HCT116 (cell line): ENCODE measurements around the gene CELF2. TPM values are rescaled to one million over a fixed set of nuclear protein-coding genes. Genes with fewer than 3 reads are reported as not detected.

Experiments used
- ATAC-seq: fragments of 200-7000 bp; cut with Tn5 transposase; 2 replicates; pipeline ENCODE4 v1.9.1; 2020; ENCODE audit warnings: mild to moderate bottlenecking, moderate library complexity
- BruUV-seq: library from RNA; stranded (reverse); fragments of 400-500 nt; replicated peaks from 2 replicates; lab custom pipeline; 2021; lab: Mats Ljungman, UMichigan
- CTCF ChIA-PET: fragments of 300-600 bp; sonication (Branson Sonifier 250); formaldehyde crosslinking; loops from one replicate; lab custom pipeline; 2021; ENCODE audit warnings: antibody characterized with exemption; lab: Charles Lee
- POLR2A ChIA-PET: fragments of 300-600, 350-600 bp; sonication (Branson Sonifier 250); formaldehyde crosslinking; loops from one replicate; lab custom pipeline; 2021; ENCODE audit warnings: antibody characterized with exemption; lab: Charles Lee
- RAD21 ChIA-PET, 2 experiments: fragments of 300-600 bp; sonication (Branson Sonifier 250); formaldehyde crosslinking; loops; one replicate each; lab custom pipeline; 2023; ENCODE audit warnings: low total read pairs in 2 of 2; ENCODE audit not compliant: uncharacterized antibody in 2 of 2, unreplicated experiment in 2 of 2, low non-redundant PET in 1 of 2; lab: Charles Lee
- DNase-seq: peaks from one replicate; pipeline ENCODE4 v3.0.0-alpha.2; 2010; ENCODE audit warnings: low read depth, low spot score
- H2AFZ ChIP-seq: fragments of 200-600 bp; shearing (Covaris generic), sonication (generic); 2 replicates; pipeline ENCODE4 v1.6.1; 2017; ENCODE audit warnings: low read depth, mixed run types, mixed read lengths, antibody characterized with exemption, low read length; ENCODE audit not compliant: poor library complexity, severe bottlenecking
- H3K27ac ChIP-seq: 2 replicates; pipeline ENCODE4 v1.5.1; 2012; ENCODE audit warnings: low read depth, low read length
- H3K27me3 ChIP-seq: fragments of 200-600 bp; sonication (generic); 2 replicates; pipeline ENCODE4 v1.6.1; 2016; ENCODE audit warnings: mixed run types, low read length, mixed read lengths; ENCODE audit not compliant: insufficient read depth
- H3K36me3 ChIP-seq, 2 experiments: fragments of 200-500 bp in 1 of 2; fragments of 200-600 bp in 1 of 2; sonication (Bioruptor generic) in 1 of 2; sonication (generic) in 1 of 2; 2 replicates each; pipeline versions ENCODE4 v1.5.1 to v1.6.1; 2014 to 2016; ENCODE audit warnings: low read length in 2 of 2, inconsistent platforms in 1 of 2, mixed read lengths in 1 of 2, mixed run types in 1 of 2; ENCODE audit not compliant: insufficient read depth in 2 of 2, control insufficient read depth in 1 of 2
- H3K4me1 ChIP-seq, 2 experiments: fragments of 200-600 bp in 1 of 2; sonication (generic) in 1 of 2; 2 replicates each; pipeline versions ENCODE4 v1.5.1 to v1.6.1; 2012 to 2017; ENCODE audit warnings: low read length in 2 of 2, inconsistent platforms in 1 of 2, mild to moderate bottlenecking in 1 of 2, mixed read lengths in 1 of 2, mixed run types in 1 of 2, moderate library complexity in 1 of 2; ENCODE audit not compliant: insufficient read depth in 2 of 2, control insufficient read depth in 1 of 2
- H3K4me2 ChIP-seq: fragments of 200-600 bp; sonication (generic); 2 replicates; pipeline ENCODE4 v1.6.1; 2017; ENCODE audit warnings: mixed run types, low read length, mixed read lengths
- H3K4me3 ChIP-seq, 2 experiments: fragments of 200-600 bp in 1 of 2; sonication (generic) in 1 of 2; replicated peaks in 1 of 2; 2 replicates each; pipeline ENCODE4 v1.5.1; 2011 to 2016; ENCODE audit warnings: low read length in 2 of 2, control low read depth in 1 of 2, low read depth in 1 of 2, mild to moderate bottlenecking in 1 of 2, mixed read lengths in 1 of 2, mixed run types in 1 of 2
- H3K79me2 ChIP-seq: fragments of 200-600 bp; sonication (generic); 2 replicates; pipeline ENCODE4 v1.6.1; 2017; ENCODE audit warnings: mild to moderate bottlenecking, mixed run types, low read length, moderate library complexity, mixed read lengths; ENCODE audit not compliant: insufficient read depth
- H3K9ac ChIP-seq: fragments of 200-600 bp; sonication (generic); 2 replicates; pipeline ENCODE4 v1.6.1; 2016; ENCODE audit warnings: low read length, mixed read lengths
- H3K9me2 ChIP-seq: fragments of 200-600 bp; sonication (generic), shearing (Covaris generic); 2 replicates; pipeline ENCODE4 v1.6.1; 2017; ENCODE audit warnings: mixed run types, mild to moderate bottlenecking, moderate library complexity; ENCODE audit not compliant: insufficient read depth
- H3K9me3 ChIP-seq, 2 experiments: fragments of 200-500 bp in 1 of 2; fragments of 200-600 bp in 1 of 2; sonication (Bioruptor generic) in 1 of 2; sonication (generic) in 1 of 2; 2 replicates each; pipeline ENCODE4 v1.6.1; 2014 to 2017; ENCODE audit warnings: low read length in 2 of 2, mixed read lengths in 2 of 2, inconsistent platforms in 1 of 2, low read depth in 1 of 2, mild to moderate bottlenecking in 1 of 2, mixed run types in 1 of 2, moderate library complexity in 1 of 2; ENCODE audit not compliant: control insufficient read depth in 1 of 2, insufficient read depth in 1 of 2
- H4K20me1 ChIP-seq: fragments of 200-600 bp; sonication (generic), shearing (Covaris generic); 2 replicates; pipeline ENCODE4 v1.6.1; 2017; ENCODE audit warnings: mixed run types, mild to moderate bottlenecking, moderate library complexity; ENCODE audit not compliant: insufficient read depth
- CBX3 ChIP-seq: IDR thresholded peaks from 2 replicates; pipeline ENCODE4 v1.6.1; 2012; ENCODE audit warnings: low read depth
- CEBPB ChIP-seq: IDR thresholded peaks from 2 replicates; pipeline ENCODE4 v1.6.1; 2012; ENCODE audit warnings: low read depth
- EGR1 ChIP-seq: IDR thresholded peaks from 2 replicates; pipeline ENCODE4 v1.6.1; 2012; ENCODE audit warnings: low read depth
- EZH2 ChIP-seq: fragments of 200-600 bp; sonication (generic); IDR thresholded peaks from 2 replicates; pipeline ENCODE4 v1.6.1; 2017; ENCODE audit warnings: antibody characterized with exemption, mixed run types
- JUND ChIP-seq: IDR thresholded peaks from 2 replicates; pipeline ENCODE4 v1.6.1; 2012
- SIN3A ChIP-seq: IDR thresholded peaks from 2 replicates; pipeline ENCODE4 v1.6.1; 2012; ENCODE audit warnings: low read depth
- SRF ChIP-seq: IDR thresholded peaks from 2 replicates; pipeline ENCODE4 v1.6.1; 2012; ENCODE audit warnings: low read depth
- YY1 ChIP-seq: IDR thresholded peaks from 2 replicates; pipeline ENCODE4 v1.6.1; 2011; ENCODE audit warnings: low read length, low read depth, moderate library complexity, mild to moderate bottlenecking; ENCODE audit not compliant: insufficient replicate concordance; ENCODE audit errors: extremely low read depth
- ZFX ChIP-seq: fragments of 450-650 bp; IDR thresholded peaks from 2 replicates; pipeline ENCODE4 v1.6.1; 2017
- intact Hi-C: fragments of 100-400 bp; cut with micrococcal nuclease; formaldehyde crosslinking; loops from 2 replicates; pipeline ENCODE4 v1.10.0; 2022
- total RNA-seq: library from RNA; stranded (reverse); gene quantifications from one replicate; pipeline ENCODE4 v1.2.1, GENCODE V29; 2021; ENCODE audit not compliant: unreplicated experiment
- TF ChIP-seq, protein P1 (sequence below), 3 experiments: fragments of 200-600 bp in 1 of 3; sonication (generic) in 1 of 3; IDR thresholded peaks in 2 of 3; conservative IDR thresholded peaks in 1 of 3; 2 replicates each; pipeline ENCODE4 v1.5.1; 2012 to 2017; ENCODE audit warnings: low read depth in 2 of 3, low read length in 2 of 3, antibody characterized with exemption in 1 of 3, borderline replicate concordance in 1 of 3, control low read depth in 1 of 3, mild to moderate bottlenecking in 1 of 3, mixed read lengths in 1 of 3, mixed run types in 1 of 3, moderate library complexity in 1 of 3; ENCODE audit not compliant: insufficient read depth in 1 of 3
- TF ChIP-seq, protein P2 (sequence below): IDR thresholded peaks from 2 replicates; pipeline ENCODE4 v1.6.1; 2012
- TF ChIP-seq, protein P3 (sequence below): IDR thresholded peaks from 2 replicates; pipeline ENCODE4 v1.6.1; 2012

CELF2 gene
- total RNA-seq, 1 experiment from 2014 or later = 0.66 TPM

DNA sequence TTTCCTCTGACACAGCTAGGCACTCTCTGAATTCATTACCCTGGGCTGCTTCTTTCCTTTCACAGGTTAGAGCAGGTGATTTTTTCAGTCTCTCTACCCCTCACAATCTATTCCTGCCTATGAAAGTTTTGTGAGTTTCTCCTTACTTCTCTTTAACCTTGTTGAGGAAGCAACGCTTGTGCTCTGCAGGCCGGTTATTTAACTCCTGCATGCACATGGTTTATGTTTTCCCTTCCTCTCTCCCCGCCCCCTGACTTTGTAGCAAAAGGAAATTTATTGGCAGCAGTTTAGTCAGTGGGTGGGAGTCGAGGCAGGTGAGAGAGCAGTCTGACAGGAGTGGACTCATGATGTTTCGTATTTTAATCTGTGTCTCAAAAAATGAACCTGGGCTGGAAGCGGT, 91.9 kb downstream of the CELF2 start (continued):
- TF ChIP-seq, protein P1, sequence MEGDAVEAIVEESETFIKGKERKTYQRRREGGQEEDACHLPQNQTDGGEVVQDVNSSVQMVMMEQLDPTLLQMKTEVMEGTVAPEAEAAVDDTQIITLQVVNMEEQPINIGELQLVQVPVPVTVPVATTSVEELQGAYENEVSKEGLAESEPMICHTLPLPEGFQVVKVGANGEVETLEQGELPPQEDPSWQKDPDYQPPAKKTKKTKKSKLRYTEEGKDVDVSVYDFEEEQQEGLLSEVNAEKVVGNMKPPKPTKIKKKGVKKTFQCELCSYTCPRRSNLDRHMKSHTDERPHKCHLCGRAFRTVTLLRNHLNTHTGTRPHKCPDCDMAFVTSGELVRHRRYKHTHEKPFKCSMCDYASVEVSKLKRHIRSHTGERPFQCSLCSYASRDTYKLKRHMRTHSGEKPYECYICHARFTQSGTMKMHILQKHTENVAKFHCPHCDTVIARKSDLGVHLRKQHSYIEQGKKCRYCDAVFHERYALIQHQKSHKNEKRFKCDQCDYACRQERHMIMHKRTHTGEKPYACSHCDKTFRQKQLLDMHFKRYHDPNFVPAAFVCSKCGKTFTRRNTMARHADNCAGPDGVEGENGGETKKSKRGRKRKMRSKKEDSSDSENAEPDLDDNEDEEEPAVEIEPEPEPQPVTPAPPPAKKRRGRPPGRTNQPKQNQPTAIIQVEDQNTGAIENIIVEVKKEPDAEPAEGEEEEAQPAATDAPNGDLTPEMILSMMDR (IDR thresholded peaks at IDR 0.05 in 2 of 3, conservative IDR thresholded peaks at IDR 0.05 in 1 of 3; ENCODE audit: borderline replicate concordance in 1 of 3, insufficient read depth in 1 of 3, low read depth in 2 of 3, low read length in 2 of 3) = no peak
- TF ChIP-seq ZFX (no peak), CEBPB (no peak), EGR1 (no peak), YY1 (no peak), SIN3A (no peak), EZH2 (no peak)
- TF ChIP-seq, protein P2, sequence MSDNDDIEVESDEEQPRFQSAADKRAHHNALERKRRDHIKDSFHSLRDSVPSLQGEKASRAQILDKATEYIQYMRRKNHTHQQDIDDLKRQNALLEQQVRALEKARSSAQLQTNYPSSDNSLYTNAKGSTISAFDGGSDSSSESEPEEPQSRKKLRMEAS = no peak

DNA sequence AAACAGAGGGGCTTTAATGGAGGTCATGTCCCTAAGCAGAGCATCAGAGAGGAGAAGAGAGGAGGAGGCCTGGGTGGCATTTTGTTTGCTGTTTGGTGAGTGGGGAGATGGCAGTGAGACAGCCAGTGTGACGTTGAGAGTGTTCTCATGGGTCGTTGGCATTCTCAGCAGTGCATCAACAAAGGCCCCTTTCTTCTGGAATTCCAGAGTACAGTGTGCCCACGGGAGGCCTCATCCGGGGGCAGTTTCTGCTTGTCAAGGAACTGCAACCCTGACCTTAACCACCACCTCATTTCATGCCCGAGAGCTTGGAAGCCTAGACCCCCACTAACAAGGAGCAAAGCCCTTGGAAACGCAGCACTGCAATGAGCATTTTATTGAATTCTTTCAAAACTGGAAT, 92.9 kb downstream of the CELF2 start:
- no TSS peak for BruUV-seq
- Histone ChIP-seq H3K79me2 (no peaks in the 10 kb centered on the region), H3K9me3 (no peaks in the 10 kb centered on the region), H3K27ac (no peak overlapping the region), H2AFZ (no peak overlapping the region), H3K4me2 (no peak overlapping the region), H3K4me1 (no peaks in the 10 kb centered on the region), H3K4me3 (no peak overlapping the region), H3K9me2 (no peaks in the 10 kb centered on the region), H4K20me1 (no peaks in the 10 kb centered on the region), H3K27me3 (no peaks in the 10 kb centered on the region), H3K9ac (no peak overlapping the region), H3K36me3 (no peaks in the 10 kb centered on the region)
- RAD21 ChIA-PET = no interaction called here
- no peak for TF ChIP-seq JUND
- TF ChIP-seq, protein P3, sequence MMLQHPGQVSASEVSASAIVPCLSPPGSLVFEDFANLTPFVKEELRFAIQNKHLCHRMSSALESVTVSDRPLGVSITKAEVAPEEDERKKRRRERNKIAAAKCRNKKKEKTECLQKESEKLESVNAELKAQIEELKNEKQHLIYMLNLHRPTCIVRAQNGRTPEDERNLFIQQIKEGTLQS = no peak
- no peak for TF ChIP-seq CBX3
- no peak for TF ChIP-seq YY1
- no peak for TF ChIP-seq SRF
- ATAC-seq = no peak
- CTCF ChIA-PET = no interaction called here
- no peak for DNase-seq
- POLR2A ChIA-PET = no interaction called here
- intact Hi-C loops = no loop called here
